Mucosa of rectum (tissue), 2 donors: ENCODE data around the gene AGAP2.
"Not testable (repeated sequence)": the region's sequence is repeated elsewhere in the genome, so short reads cannot be mapped to it uniquely, and the experiment has no call there.

ENCODE experiments used
- H3K27ac ChIP-seq, 2 donors: one replicate each; pipeline ENCODE4 v1.7.0; 2013; ENCODE audit warnings: inconsistent platforms in 2 of 2, low read depth in 2 of 2, low read length in 2 of 2
- H3K27me3 ChIP-seq, 2 donors: one replicate each; pipeline ENCODE4 v1.7.0; 2013; ENCODE audit warnings: low read length in 2 of 2; ENCODE audit not compliant: control insufficient read depth in 2 of 2, insufficient read depth in 2 of 2
- H3K36me3 ChIP-seq, 2 donors: one replicate each; pipeline ENCODE4 v1.7.0; 2013; ENCODE audit warnings: low read length in 2 of 2; ENCODE audit not compliant: control insufficient read depth in 2 of 2, insufficient read depth in 2 of 2
- H3K4me1 ChIP-seq, 2 donors: one replicate each; pipeline ENCODE4 v1.7.0; 2013; ENCODE audit warnings: low read length in 2 of 2, mild to moderate bottlenecking in 1 of 2; ENCODE audit not compliant: control insufficient read depth in 2 of 2, insufficient read depth in 2 of 2
- H3K4me3 ChIP-seq, 2 donors: one replicate each; pipeline ENCODE4 v1.7.0; 2013; ENCODE audit warnings: low read length in 2 of 2
- H3K9ac ChIP-seq, 2 donors: one replicate each; pipeline ENCODE4 v1.7.0; 2013; ENCODE audit warnings: low read length in 2 of 2, low read depth in 1 of 2, mild to moderate bottlenecking in 1 of 2
- H3K9me3 ChIP-seq, 2 donors: one replicate each; pipeline ENCODE4 v1.7.0; 2013; ENCODE audit warnings: low read length in 2 of 2; ENCODE audit not compliant: control insufficient read depth in 2 of 2
- donor health status: healthy.
- donor health status: Normal muscosa, but diverticular disease.

Gene AGAP2

DNA sequence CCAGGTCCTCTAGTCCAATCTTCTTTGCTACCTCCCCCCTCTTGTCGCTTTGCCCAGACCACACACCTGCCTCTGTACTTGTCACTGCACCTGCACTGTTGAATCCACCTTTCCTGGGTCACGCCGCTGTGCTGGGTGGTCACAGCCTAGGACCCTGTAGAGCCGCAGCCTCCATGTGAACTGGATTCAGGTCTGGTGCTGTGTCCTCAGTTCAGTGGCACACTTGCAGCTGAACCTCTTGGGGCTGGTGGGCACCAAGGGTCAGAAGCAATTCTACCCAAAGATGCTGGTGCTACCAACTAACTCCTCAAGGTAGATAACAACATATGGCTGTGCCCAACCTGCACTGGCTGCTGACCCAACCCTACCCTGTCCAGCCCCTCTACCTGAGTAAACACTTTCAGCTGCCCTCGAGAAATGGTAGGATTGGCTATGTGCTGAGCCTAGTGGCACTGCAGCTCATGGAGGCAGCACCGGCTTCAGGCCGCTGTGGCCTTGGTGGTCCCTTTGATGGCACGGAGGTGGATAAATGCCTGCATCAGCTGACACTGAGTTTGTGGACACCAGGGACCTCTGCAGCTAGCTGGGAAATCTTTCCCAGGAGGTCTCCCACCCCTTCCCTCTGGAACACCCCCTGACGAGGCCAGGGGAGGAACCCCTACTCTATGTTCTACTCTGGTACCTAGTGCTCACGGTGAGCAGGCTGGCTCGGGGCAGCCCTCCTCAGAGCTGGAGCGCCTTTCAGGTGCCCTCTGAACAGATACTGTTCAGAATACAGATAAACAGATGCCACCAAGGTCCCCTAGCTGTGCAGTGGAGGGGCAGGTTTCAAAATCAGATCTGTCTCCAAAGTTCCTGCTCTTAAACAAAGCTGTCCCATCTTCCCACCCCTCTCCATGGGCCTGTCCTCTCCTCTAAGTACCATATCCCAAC is 14.3 kb downstream of the AGAP2 start:
- Histone ChIP-seq H3K9ac (no peak overlapping the region), H3K4me3 (no peak overlapping the region), H3K27me3 (peaks cover 7 to 8% of the 10 kb centered on the region in 2 donors), H3K27ac (no peak overlapping the region), H3K4me1 (peaks cover 0 to 6% of the 10 kb centered on the region in 2 donors), H3K36me3 (peaks cover 10 to 27% of the 10 kb centered on the region in 2 donors), H3K9me3 (no peaks in the 10 kb centered on the region)

GRCh38 chr12:57723630-57723962 is 14.9 kb downstream of the AGAP2 start:
- Histone ChIP-seq H3K4me3 (no peak overlapping the region), H3K36me3 (peaks cover 17 to 34% of the 10 kb centered on the region in 2 donors), H3K9ac (no peak overlapping the region), H3K4me1 (peaks cover 0 to 6% of the 10 kb centered on the region in 2 donors), H3K9me3 (no peaks in the 10 kb centered on the region), H3K27me3 (peaks cover 7 to 8% of the 10 kb centered on the region in 2 donors), H3K27ac (no peak overlapping the region)

DNA sequence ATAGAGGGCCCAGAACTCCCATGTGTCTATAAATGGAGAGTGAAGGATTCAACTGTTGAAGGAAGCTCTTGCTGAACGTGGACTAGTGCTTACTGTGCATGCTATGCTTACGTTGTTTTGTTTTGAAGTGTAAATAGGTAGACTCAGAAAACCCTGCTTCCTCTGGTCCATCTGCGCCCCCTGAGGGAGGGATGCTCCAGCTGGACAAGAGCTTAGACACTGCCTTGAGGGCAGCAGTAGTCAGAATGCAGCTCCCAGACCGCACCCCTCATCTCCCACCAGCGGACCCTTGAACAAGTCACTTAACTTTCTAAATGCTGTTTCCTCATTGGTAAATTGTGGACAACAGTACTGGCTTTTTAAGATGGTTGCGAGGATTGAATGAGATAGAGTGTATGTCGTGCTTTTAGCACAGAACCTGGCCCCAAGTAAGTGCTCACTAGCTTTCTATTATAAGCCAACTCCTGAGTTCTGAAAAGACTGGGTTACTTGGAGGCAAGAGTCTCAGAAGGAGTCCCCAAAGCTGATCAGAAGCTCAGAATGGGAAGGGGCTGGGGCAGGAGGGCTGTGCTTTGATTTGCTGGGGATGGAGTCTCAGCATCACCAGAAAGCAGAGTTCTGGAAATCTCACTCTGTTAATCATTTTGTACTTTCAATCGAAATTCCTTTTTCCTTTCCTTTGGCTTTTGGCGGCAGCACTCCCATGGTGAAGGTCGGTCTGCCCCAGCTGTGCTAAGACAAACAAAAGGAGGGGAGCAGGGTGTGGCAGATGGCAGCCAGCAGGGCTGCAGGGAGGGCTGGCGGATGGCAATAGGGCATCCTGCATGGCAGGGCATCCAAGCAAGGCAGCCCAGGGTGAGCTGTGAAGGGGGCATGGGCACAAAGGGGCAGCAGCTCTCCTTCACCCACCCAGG is 15.6 kb downstream of the AGAP2 start:
- H3K36me3 ChIP-seq: peaks cover 22 to 39% of the 10 kb centered on the region in 2 donors
- no peak overlapping the region for H3K4me3 ChIP-seq
- H3K9me3 ChIP-seq: no peaks in the 10 kb centered on the region
- H3K9ac ChIP-seq: no peak overlapping the region
- H3K27me3 ChIP-seq: peaks cover 7 to 8% of the 10 kb centered on the region in 2 donors
- peaks cover 0 to 6% of the 10 kb centered on the region in 2 donors for H3K4me1 ChIP-seq
- no peak overlapping the region for H3K27ac ChIP-seq

GRCh38 chr12:57721846-57722608 is 16.5 kb downstream of the AGAP2 start:
- H3K4me3 ChIP-seq, H3K4me1 ChIP-seq, H3K27me3 ChIP-seq, H3K9ac ChIP-seq, H3K9me3 ChIP-seq, H3K27ac ChIP-seq: not testable (repeated sequence)
- peaks cover 28 to 45% of the 10 kb centered on the region in 2 donors for H3K36me3 ChIP-seq

DNA sequence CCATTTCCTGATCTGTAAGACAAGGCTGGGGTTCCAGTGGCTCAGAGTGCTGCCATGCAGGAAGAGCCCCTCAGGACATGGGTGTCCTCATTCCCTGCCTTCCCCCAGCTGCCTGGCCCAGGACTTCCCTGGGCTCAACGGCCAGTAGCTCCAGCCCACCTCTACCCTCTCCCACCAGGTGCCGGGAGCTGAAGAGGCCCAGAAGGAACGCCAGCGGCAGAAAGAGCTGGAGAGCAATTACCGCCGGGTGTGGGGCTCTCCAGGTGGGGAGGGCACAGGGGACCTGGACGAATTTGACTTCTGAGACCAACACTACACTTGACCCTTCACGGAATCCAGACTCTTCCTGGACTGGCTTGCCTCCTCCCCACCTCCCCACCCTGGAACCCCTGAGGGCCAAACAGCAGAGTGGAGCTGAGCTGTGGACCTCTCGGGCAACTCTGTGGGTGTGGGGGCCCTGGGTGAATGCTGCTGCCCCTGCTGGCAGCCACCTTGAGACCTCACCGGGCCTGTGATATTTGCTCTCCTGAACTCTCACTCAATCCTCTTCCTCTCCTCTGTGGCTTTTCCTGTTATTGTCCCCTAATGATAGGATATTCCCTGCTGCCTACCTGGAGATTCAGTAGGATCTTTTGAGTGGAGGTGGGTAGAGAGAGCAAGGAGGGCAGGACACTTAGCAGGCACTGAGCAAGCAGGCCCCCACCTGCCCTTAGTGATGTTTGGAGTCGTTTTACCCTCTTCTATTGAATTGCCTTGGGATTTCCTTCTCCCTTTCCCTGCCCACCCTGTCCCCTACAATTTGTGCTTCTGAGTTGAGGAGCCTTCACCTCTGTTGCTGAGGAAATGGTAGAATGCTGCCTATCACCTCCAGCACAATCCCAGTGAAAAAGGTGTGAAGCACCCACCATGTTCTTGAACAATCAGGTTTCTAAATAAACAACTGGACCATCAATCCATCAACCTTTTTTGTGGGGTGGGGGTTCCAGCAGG is 17.6 kb downstream of the AGAP2 start:
- H3K27me3 ChIP-seq: peaks cover 0 to 2% of the 10 kb centered on the region in 2 donors
- peaks cover 0 to 2% of the 10 kb centered on the region in 2 donors for H3K4me1 ChIP-seq
- H3K27ac ChIP-seq: no peak overlapping the region
- no peaks in the 10 kb centered on the region for H3K9me3 ChIP-seq
- H3K9ac ChIP-seq: no peak overlapping the region
- H3K36me3 ChIP-seq: peaks cover 39 to 56% of the 10 kb centered on the region in 2 donors
- H3K4me3 ChIP-seq: no peak overlapping the region

DNA sequence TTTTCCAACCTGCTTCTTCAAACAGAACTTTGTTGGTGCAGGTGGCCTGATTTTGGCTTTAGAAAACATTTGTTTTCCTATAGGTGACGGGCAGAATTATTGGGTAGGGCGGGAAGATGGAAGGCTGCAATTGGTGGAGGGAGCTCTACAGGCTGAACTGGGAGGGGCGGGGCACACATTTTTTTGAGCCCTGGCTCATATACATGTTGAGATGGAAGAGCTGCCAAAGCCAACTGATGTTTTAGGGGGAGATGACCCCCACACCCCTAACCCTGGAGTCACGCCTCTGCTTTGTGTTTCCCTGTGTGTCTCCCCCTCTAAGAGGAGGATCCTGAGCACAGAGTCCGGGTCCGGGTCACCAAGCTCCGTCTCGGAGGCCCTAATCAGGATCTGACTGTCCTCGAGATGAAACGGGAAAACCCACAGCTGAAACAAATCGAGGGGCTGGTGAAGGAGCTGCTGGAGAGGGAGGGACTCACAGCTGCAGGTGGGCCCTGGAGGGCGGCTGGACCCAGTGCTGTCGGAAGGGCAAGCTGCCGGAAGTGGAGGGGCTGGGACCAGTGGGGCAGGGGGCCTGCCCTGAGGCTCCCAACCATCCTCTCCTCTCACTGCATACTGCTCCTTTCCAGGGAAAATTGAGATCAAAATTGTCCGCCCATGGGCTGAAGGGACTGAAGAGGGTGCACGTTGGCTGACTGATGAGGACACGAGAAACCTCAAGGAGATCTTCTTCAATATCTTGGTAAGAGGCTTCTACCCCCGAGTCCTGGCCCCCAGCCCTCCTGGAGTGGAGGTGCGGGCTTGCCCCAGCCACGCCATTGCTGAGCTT is 18.6 kb downstream of the AGAP2 start:
- Histone ChIP-seq H3K36me3 (peaks cover 45 to 63% of the 10 kb centered on the region in 2 donors), H3K27me3 (peaks cover 0 to 2% of the 10 kb centered on the region in 2 donors), H3K4me3 (no peak overlapping the region), H3K9ac (no peak overlapping the region), H3K4me1 (no peaks in the 10 kb centered on the region), H3K9me3 (no peaks in the 10 kb centered on the region), H3K27ac (no peak overlapping the region)

- H3K36me3 ChIP-seq: peaks cover 47 to 65% of the 10 kb centered on the region in 2 donors
- no peak overlapping the region for H3K4me3 ChIP-seq
- H3K9me3 ChIP-seq: no peaks in the 10 kb centered on the region
- no peaks in the 10 kb centered on the region for H3K27me3 ChIP-seq
- no peaks in the 10 kb centered on the region for H3K4me1 ChIP-seq
- H3K27ac ChIP-seq: no peak overlapping the region
- no peak overlapping the region for H3K9ac ChIP-seq
These were observed 19.7 kb downstream of the AGAP2 start for GRCh38 chr12:57718641-57719528.
